GM19023 (cell line): ENCODE results near the gene TPH2.
A peak's percentile ranks its signal among the peaks of the same experiment; 100 is the strongest.

Experiments
- ATAC-seq: cut with Tn5 transposase; IDR thresholded peaks from one replicate; pipeline ENCODE4 v1.9.1; 2021; ENCODE audit warnings: mild to moderate bottlenecking, moderate library complexity; ENCODE audit not compliant: unreplicated experiment

TPH2 gene

GRCh38 chr12:71958457-71958856 is 19.8 kb downstream of the TPH2 start:
- ATAC-seq: no peak

- no peak for ATAC-seq
Observed at GRCh38 chr12:71958993-71959578, 20.4 kb downstream of the TPH2 start.

GRCh38 chr12:71967211-71967610 is 28.6 kb downstream of the TPH2 start:
- ATAC-seq: no peak

GRCh38 chr12:71969330-71969729 is 30.7 kb downstream of the TPH2 start:
- no peak for ATAC-seq

- no peak for ATAC-seq
Observed at GRCh38 chr12:71970031-71970430, 31.4 kb downstream of the TPH2 start.

GRCh38 chr12:71972441-71973074 is 33.9 kb downstream of the TPH2 start:
- ATAC-seq: no peak

GRCh38 chr12:71973687-71974086 is 35.0 kb downstream of the TPH2 start:
- ATAC-seq: no peak

- ATAC-seq: no peak
Observed at GRCh38 chr12:71980538-71980937, 41.9 kb downstream of the TPH2 start.

GRCh38 chr12:71981149-71981548 is 42.5 kb downstream of the TPH2 start:
- ATAC-seq: no peak

GRCh38 chr12:71994715-71995114 is 56.1 kb downstream of the TPH2 start:
- ATAC-seq: no peak

- no peak for ATAC-seq
Observed at GRCh38 chr12:71999795-72000194, 61.1 kb downstream of the TPH2 start.

GRCh38 chr12:72000969-72001648 is 62.5 kb downstream of the TPH2 start:
- ATAC-seq: no peak

- no peak for ATAC-seq
Observed at GRCh38 chr12:72006766-72007165, 68.1 kb downstream of the TPH2 start.

GRCh38 chr12:72010356-72010755 is 71.7 kb downstream of the TPH2 start:
- no peak for ATAC-seq

- no peak for ATAC-seq
Observed at GRCh38 chr12:72011374-72011773, 72.7 kb downstream of the TPH2 start.

- ATAC-seq: no peak
Observed at GRCh38 chr12:72012874-72013273, 74.2 kb downstream of the TPH2 start.

GRCh38 chr12:72015895-72016294 is 77.2 kb downstream of the TPH2 start:
- ATAC-seq: no peak

GRCh38 chr12:72017054-72017651 is 78.5 kb downstream of the TPH2 start:
- ATAC-seq: peak; percentile 97

GRCh38 chr12:72018036-72018435 is 79.4 kb downstream of the TPH2 start:
- no peak for ATAC-seq

GRCh38 chr12:72024613-72025012 is 86.0 kb downstream of the TPH2 start:
- no peak for ATAC-seq

GRCh38 chr12:72025524-72025923 is 86.9 kb downstream of the TPH2 start:
- no peak for ATAC-seq

- ATAC-seq: no peak
Observed at GRCh38 chr12:72028966-72029365, 90.3 kb downstream of the TPH2 start.
